Lower leg skin (tissue), 4 donors: ENCODE data around the gene MAP7D3. TPM values are rescaled to one million over a fixed set of nuclear protein-coding genes. Genes with fewer than 3 reads are reported as not detected.

Experiments used
- DNase-seq, 2 donors: peaks; one replicate each; pipeline ENCODE4 v3.0.0-alpha.2; 2019; ENCODE audit warnings: low spot score in 2 of 2
- H3K4me3 ChIP-seq: fragments of 200-600 bp; sonication (generic); 2 replicates; pipeline ENCODE4 v1.5.1; 2017; ENCODE audit warnings: mild to moderate bottlenecking, low read depth; ENCODE audit not compliant: poor library complexity, severe bottlenecking
- POLR2A ChIP-seq, 2 donors: fragments of 450-650 bp; IDR thresholded peaks; one replicate each; pipeline ENCODE4 v1.6.1; 2016 to 2017; ENCODE audit warnings: antibody characterized with exemption in 2 of 2, mild to moderate bottlenecking in 1 of 2, moderate library complexity in 1 of 2
- WGBS, 2 donors: methylation state at CpG; one replicate each; pipeline ENCODE4 v1.1.5; 2018; 5-methylcytosine and 5-hydroxymethylcytosine counted together
- intact Hi-C: fragments of 100-400 bp; cut with DNase I; formaldehyde crosslinking; loops from one replicate; pipeline ENCODE4 v1.15.0; 2023; ENCODE audit warnings: low total_unique reads
- total RNA-seq, 4 donors: library from RNA; depleted of rRNA; stranded (reverse); fragments of >200 nt; gene quantifications; one replicate each; pipeline ENCODE4 v1.1.0, GENCODE V29; 2016
- TF ChIP-seq, protein P1 (sequence below), 3 donors: fragments of 450-650 bp; IDR thresholded peaks; one replicate each; pipeline ENCODE4 v1.5.1; 2016; ENCODE audit warnings: antibody characterized with exemption in 3 of 3, mild to moderate bottlenecking in 3 of 3, moderate library complexity in 2 of 3

Gene MAP7D3
- total RNA-seq, 4 donors from 2014 or later = 4.4 to 7.6 (median 5.4) TPM

DNA sequence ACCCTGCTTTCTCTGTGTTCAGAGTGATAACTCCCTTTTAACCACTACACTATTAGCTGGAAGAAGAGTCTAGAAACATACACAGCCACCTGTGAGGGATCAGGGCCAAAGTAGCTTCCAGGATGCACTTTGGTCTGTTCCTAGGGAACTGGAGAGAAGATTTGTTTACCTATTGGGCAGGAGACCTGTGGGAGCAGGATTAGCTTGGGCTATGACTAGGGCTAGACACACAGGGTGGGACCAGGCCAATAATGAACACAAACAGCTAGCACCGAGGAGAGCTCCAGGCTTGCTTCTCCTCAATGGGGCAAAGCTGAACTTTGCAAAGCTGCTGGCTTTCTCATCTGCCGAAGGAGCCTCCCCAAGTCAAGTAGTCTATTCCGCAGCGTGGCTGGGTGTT, 24.4 kb upstream of the MAP7D3 start:
- no peak overlapping the region for H3K4me3 ChIP-seq
- no peak for DNase-seq
- WGBS, 2 donors = 63 to 67% methylated on average over 4 of the region's 4 CpGs
- TF ChIP-seq, protein P1, sequence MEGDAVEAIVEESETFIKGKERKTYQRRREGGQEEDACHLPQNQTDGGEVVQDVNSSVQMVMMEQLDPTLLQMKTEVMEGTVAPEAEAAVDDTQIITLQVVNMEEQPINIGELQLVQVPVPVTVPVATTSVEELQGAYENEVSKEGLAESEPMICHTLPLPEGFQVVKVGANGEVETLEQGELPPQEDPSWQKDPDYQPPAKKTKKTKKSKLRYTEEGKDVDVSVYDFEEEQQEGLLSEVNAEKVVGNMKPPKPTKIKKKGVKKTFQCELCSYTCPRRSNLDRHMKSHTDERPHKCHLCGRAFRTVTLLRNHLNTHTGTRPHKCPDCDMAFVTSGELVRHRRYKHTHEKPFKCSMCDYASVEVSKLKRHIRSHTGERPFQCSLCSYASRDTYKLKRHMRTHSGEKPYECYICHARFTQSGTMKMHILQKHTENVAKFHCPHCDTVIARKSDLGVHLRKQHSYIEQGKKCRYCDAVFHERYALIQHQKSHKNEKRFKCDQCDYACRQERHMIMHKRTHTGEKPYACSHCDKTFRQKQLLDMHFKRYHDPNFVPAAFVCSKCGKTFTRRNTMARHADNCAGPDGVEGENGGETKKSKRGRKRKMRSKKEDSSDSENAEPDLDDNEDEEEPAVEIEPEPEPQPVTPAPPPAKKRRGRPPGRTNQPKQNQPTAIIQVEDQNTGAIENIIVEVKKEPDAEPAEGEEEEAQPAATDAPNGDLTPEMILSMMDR (IDR thresholded peaks at IDR 0.05) = no peak
- TF ChIP-seq POLR2A (IDR thresholded peaks at IDR 0.05) = no peak
- intact Hi-C loops = no loop called here

DNA sequence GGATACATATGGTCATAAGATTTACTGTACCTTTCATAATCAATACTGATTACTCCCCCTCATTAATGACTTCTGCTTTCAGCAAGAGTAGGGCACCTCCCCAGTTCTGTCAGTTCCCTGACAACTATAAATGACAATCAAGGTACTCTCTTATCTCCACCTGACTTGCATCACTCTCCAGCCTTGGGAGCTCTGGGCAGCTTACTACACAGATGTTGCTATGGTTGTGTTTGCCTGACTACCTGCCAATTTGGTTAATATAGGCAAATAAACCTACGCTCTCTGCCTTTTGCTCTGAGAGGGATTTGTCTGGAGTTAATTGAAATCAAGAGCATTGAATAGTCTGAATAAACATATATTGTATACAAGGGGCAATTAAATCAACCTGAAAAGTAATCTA, 22.8 kb upstream of the MAP7D3 start:
- DNase-seq = no peak
- no peak for TF ChIP-seq POLR2A (IDR thresholded peaks at IDR 0.05)
- TF ChIP-seq, protein P1 (IDR thresholded peaks at IDR 0.05) = no peak
- WGBS, 2 donors = 36 to 65% methylated on average over 1 of the region's 1 CpG
- intact Hi-C loops = no loop called here
- H3K4me3 ChIP-seq = no peak overlapping the region

DNA sequence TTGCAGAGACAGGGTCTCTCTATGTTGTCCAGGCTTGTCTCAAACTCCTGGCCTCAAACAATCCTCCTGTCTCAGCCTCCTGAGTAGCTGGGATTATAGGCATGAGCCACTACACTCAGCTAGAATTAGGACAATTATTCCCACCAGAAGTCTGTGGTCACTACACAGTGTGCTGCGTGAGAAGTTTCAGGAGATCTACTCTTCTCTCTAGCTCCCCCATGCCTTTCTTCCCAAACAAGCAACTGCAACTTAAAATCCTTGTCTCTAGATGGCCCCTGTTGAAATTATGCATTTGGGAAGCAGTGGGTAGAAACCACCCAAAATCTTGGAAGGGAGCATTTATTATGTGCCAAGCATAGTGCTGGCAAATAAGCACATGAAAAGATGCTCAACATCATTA, 21.1 kb upstream of the MAP7D3 start:
- no peak for DNase-seq
- TF ChIP-seq POLR2A (IDR thresholded peaks at IDR 0.05) = no peak
- TF ChIP-seq, protein P1 (IDR thresholded peaks at IDR 0.05) = no peak
- H3K4me3 ChIP-seq = no peak overlapping the region
- intact Hi-C loops = no loop called here
- 45% methylated on average over 1 of the region's 1 CpG for WGBS, 2 donors

DNA sequence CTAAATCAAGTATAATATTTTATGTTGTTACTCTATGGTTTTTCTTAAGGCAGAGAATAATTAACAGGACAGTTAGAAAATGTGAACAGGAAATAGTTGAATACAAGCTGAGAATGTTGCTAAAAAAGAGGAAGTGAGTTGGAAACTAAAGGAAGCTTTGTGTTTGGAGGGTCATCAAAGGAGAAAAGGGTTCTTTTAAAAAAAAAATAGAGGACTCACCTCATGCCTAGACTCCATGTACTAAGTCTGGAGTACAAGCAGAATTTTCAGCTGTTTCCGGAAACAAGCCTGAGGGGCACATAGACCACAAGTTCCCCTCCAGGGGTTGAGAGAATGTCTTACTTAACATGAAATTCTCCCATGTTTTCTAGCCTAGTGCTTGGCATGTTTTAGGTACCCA, 20.1 kb upstream of the MAP7D3 start:
- WGBS, 2 donors = 68 to 73% methylated on average over 1 of the region's 1 CpG
- no peak for DNase-seq
- intact Hi-C loops = no loop called here
- TF ChIP-seq, protein P1 (IDR thresholded peaks at IDR 0.05) = no peak
- no peak for TF ChIP-seq POLR2A (IDR thresholded peaks at IDR 0.05)
- no peak overlapping the region for H3K4me3 ChIP-seq

DNA sequence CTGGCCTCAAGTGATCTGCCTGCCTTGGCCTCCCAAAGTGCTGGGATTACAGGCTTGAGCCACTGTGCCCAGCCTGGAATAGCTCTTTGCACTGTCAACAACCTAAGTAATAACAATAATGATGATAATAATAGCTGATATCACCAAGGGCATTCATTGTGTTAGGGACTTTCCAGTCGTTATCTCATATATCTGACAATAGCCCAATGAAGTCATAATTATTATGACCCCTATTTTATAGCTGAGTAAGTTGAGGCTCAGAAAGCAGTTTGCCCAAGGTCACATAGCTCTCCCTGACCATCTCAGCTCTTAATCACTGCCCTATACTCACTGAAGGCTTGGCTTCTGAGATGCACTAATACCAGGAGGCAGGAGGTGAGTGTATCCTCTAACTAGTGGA, 18.7 kb upstream of the MAP7D3 start:
- DNase-seq = no peak
- TF ChIP-seq, protein P1 (IDR thresholded peaks at IDR 0.05) = no peak
- TF ChIP-seq POLR2A (IDR thresholded peaks at IDR 0.05) = no peak
- 50 to 70% methylated on average over 1 of the region's 1 CpG for WGBS, 2 donors
- H3K4me3 ChIP-seq = no peak overlapping the region
- intact Hi-C loops = no loop called here
